Breast epithelium (tissue), 4 donors: ENCODE measurements around the gene FGGY. TPM values are rescaled to one million over a fixed set of nuclear protein-coding genes. Genes with fewer than 3 reads are reported as not detected.

Experiments
- DNase-seq, 2 donors: peaks; one replicate each; pipeline ENCODE4 v3.0.0-alpha.2; 2019; ENCODE audit warnings: low spot score in 2 of 2
- H3K27ac ChIP-seq, 2 donors: fragments of 200-600 bp; sonication (generic) in 1 of 2; one replicate each; pipeline ENCODE4 v1.5.1; 2016 to 2019; ENCODE audit warnings: mild to moderate bottlenecking in 1 of 2
- H3K27me3 ChIP-seq, 2 donors: fragments of 200-600 bp; sonication (generic) in 1 of 2; one replicate each; pipeline versions ENCODE4 v1.5.1 to v1.6.0; 2017 to 2019; ENCODE audit warnings: control low read depth in 1 of 2, mild to moderate bottlenecking in 1 of 2
- H3K36me3 ChIP-seq: fragments of 200-600 bp; one replicate; pipeline ENCODE4 v1.5.1; 2019
- H3K4me1 ChIP-seq, 2 donors: fragments of 200-600 bp; sonication (generic); one replicate each; pipeline ENCODE4 v1.5.1; 2016 to 2019; ENCODE audit warnings: control low read depth in 1 of 2
- H3K4me3 ChIP-seq, 3 donors: fragments of 200-600 bp; sonication (generic); 1 replicate in 2 of 3; 2 replicates in 1 of 3; pipeline ENCODE4 v1.5.1; 2016 to 2019; ENCODE audit warnings: mild to moderate bottlenecking in 3 of 3, moderate library complexity in 2 of 3
- H3K9me3 ChIP-seq, 2 donors: fragments of 200-600 bp; sonication (generic) in 1 of 2; one replicate each; pipeline ENCODE4 v1.5.1; 2016 to 2019; ENCODE audit warnings: control low read depth in 1 of 2
- CTCF ChIP-seq, 3 donors: fragments of 450-650 bp; IDR thresholded peaks; one replicate each; pipeline ENCODE4 v1.5.1; 2016 to 2017; ENCODE audit warnings: antibody characterized with exemption in 3 of 3, mild to moderate bottlenecking in 3 of 3, moderate library complexity in 3 of 3
- POLR2A ChIP-seq: fragments of 450-650 bp; IDR thresholded peaks from one replicate; pipeline ENCODE4 v1.6.1; 2016; ENCODE audit warnings: antibody characterized with exemption, mild to moderate bottlenecking, moderate library complexity
- POLR2AphosphoS5 ChIP-seq, 3 donors: sonication (generic); formaldehyde crosslinking; IDR thresholded peaks; one replicate each; pipeline ENCODE4 v1.6.1; 2017; ENCODE audit warnings: antibody characterized with exemption in 3 of 3
- intact Hi-C: fragments of 100-400 bp; cut with DNase I; formaldehyde crosslinking; loops from one replicate; pipeline ENCODE4 v1.15.1; 2023; ENCODE audit warnings: low total_unique reads
- total RNA-seq, 3 donors: library from RNA; depleted of rRNA; stranded (reverse); fragments of >200 nt; gene quantifications; one replicate each; pipeline ENCODE4 v1.1.0, GENCODE V29; 2016

Gene FGGY
- total RNA-seq, 3 donors from 2014 or later, result 16.2 to 50.3 (median 29.2) TPM

DNA sequence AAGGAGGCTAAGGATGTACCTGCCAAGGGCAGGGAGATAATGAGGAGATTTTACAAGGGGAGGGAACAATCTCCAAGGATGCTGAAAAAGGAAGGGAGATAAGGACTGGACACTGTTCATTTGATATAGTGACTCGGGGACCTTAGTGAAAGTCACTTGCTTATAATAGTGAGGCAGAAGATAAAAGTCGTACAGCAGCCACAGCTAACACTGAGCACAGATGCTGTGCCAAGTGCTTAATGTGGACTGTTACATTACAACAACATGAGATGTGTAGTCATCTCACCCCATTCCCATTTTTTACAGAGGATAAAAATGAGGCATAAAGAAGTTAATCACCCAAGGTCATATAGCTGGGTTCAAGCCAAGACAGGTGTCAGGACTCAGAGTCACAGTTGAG is 181.9 kb downstream of the FGGY start:
- H3K4me1 ChIP-seq, result no peaks in the 10 kb centered on the region
- no peaks in the 10 kb centered on the region for H3K36me3 ChIP-seq
- no peaks in the 10 kb centered on the region for H3K9me3 ChIP-seq
- TF ChIP-seq POLR2AphosphoS5 (IDR thresholded peaks at IDR 0.05) (no peak), POLR2A (no peak), CTCF (IDR thresholded peaks at IDR 0.05) (no peak)
- H3K27me3 ChIP-seq, result no peaks in the 10 kb centered on the region
- H3K4me3 ChIP-seq, result no peak overlapping the region
- intact Hi-C loops, result no loop called here
- no peak for DNase-seq
- H3K27ac ChIP-seq, result no peak overlapping the region

DNA sequence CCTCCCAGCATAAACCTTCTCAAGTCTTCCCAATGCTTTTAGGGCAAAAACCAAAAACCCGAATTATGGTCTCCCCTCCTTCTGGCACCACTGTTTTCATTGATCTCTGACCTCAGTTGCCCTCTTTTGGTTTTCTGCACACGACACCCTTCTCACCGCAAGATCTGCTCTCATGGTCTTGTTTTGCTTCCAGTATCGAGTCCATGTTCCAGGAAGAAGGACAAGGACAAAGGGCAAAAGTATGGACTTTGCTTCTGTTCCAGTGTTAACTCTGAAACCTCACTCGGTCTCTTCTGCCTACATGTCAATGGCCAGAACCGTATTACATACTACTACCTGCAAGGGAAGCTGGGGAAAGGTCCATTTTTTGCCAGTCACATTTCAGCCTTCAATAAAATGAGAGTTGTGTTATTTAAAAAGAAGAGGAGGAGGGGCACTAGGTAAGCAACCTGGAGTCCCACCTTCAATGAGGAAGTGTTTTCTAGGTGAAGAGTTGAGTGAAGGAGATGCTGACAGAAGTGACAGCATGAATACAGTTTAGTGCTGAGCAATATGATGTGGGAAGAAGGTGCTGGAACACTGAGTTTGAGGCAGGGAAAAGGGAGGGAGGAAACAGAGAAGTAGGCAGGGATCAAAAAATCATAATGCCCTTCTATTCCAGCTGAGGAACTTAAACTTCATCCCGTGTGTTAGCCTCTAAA is 183.4 kb downstream of the FGGY start:
- Histone ChIP-seq H3K9me3 (no peaks in the 10 kb centered on the region), H3K27ac (no peak overlapping the region), H3K4me3 (no peak overlapping the region), H3K36me3 (no peaks in the 10 kb centered on the region), H3K4me1 (no peaks in the 10 kb centered on the region), H3K27me3 (no peaks in the 10 kb centered on the region)
- intact Hi-C loops, result no loop called here
- TF ChIP-seq POLR2AphosphoS5 (IDR thresholded peaks at IDR 0.05) (no peak), CTCF (IDR thresholded peaks at IDR 0.05) (no peak), POLR2A (no peak)
- no peak for DNase-seq

DNA sequence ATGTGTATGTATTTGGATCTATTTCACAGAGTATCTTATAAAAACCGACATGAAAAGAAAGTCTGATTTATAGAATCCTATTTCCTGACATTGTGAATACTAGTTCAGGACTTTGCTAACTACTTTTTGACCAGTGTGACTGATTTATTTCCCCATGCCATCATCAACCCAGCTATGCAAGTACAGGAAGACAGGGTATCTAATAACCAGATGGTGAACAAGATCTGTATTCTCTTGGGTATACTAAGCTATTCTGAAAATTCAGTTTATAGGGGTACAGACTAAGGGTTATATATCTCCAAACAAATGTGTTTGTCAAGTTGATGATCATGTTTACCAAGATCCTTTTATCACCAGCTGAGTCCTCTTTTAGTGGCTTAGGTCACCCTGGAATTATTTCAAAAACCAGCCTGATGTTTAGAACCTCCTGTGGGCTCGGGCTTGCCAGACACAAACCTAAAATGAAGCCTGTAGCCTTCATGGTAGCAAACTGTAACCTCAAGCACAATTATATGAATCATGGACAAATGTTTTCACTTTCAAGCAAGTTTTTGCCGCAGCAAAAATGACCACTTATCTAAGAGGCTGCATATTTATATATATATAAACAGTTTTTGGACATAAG is 185.1 kb downstream of the FGGY start:
- Histone ChIP-seq H3K9me3 (no peaks in the 10 kb centered on the region), H3K27ac (no peak overlapping the region), H3K36me3 (no peaks in the 10 kb centered on the region), H3K4me3 (no peak overlapping the region), H3K4me1 (no peaks in the 10 kb centered on the region), H3K27me3 (no peaks in the 10 kb centered on the region)
- TF ChIP-seq CTCF (IDR thresholded peaks at IDR 0.05) (no peak), POLR2AphosphoS5 (IDR thresholded peaks at IDR 0.05) (no peak), POLR2A (no peak)
- intact Hi-C loops, result no loop called here
- DNase-seq, result no peak

- TF ChIP-seq CTCF (IDR thresholded peaks at IDR 0.05), result no peak
- TF ChIP-seq POLR2AphosphoS5 (IDR thresholded peaks at IDR 0.05), result no peak
- TF ChIP-seq POLR2A, result no peak
- Histone ChIP-seq H3K9me3 (no peaks in the 10 kb centered on the region), H3K4me1 (no peaks in the 10 kb centered on the region), H3K36me3 (no peaks in the 10 kb centered on the region), H3K27me3 (no peaks in the 10 kb centered on the region), H3K27ac (no peak overlapping the region), H3K4me3 (no peak overlapping the region)
- DNase-seq, result no peak
- intact Hi-C loops, result no loop called here
Observed at GRCh38 chr1:59482986-59483385, 186.1 kb downstream of the FGGY start.

DNA sequence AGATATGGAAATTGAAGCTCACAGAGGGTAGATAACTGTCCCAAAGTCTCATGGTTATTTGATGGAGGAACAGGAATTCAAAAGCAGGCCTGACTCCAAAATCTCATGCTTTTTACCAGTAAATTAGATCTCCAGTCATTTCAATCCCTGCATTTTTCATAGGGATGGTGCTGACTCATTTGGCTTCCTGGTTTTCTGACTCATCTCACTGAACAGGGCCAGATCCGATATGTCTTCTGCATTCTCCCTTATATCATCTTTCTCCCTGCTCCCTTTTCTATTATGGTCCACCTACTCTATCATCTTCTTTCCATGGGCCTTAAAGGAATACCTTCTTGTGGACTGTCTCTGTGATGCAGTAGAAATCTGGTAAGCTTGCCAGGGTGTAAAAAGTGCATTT is 187.2 kb downstream of the FGGY start:
- Histone ChIP-seq H3K9me3 (no peaks in the 10 kb centered on the region), H3K27me3 (no peaks in the 10 kb centered on the region), H3K4me3 (no peak overlapping the region), H3K36me3 (no peaks in the 10 kb centered on the region), H3K27ac (no peak overlapping the region), H3K4me1 (no peaks in the 10 kb centered on the region)
- no peak for DNase-seq
- intact Hi-C loops, result no loop called here
- TF ChIP-seq CTCF (IDR thresholded peaks at IDR 0.05) (no peak), POLR2AphosphoS5 (IDR thresholded peaks at IDR 0.05) (no peak), POLR2A (no peak)
